ENCODE results near the gene CDX1.

The CDX1 gene

GRCh38 chr5:150166650-150167511, at the start of gene CDX1:
TSS of gene CDX1 (plus strand) at chr5:150166778. CDS start at chr5:150166877, 99 bp downstream.
- no peak for DNase-seq (ENCODE audit: extremely low read depth, low read depth)
- no peak within 1 kb of the TSS for H3K4me3 ChIP-seq (replicated peaks; ENCODE audit: low read depth, low read length)
- no peak for TF ChIP-seq CTCF (IDR thresholded peaks at IDR 0.05; ENCODE audit: low read depth, low read length, missing control alignments)

GRCh38 chr5:150117945-150118560, 48.5 kb upstream of the CDX1 start:
- TF ChIP-seq CTCF (IDR thresholded peaks at IDR 0.05; ENCODE audit: low read depth, low read length, missing control alignments) = no peak
- no peak for DNase-seq (ENCODE audit: extremely low read depth, low read depth)
- H3K4me3 ChIP-seq (replicated peaks; ENCODE audit: low read depth, low read length) = no peak overlapping the region

- no peak for DNase-seq (ENCODE audit: extremely low read depth, low read depth)
- TF ChIP-seq CTCF (IDR thresholded peaks at IDR 0.05; ENCODE audit: low read depth, low read length, missing control alignments) = no peak
- H3K4me3 ChIP-seq (replicated peaks; ENCODE audit: low read depth, low read length) = no peak overlapping the region
Measured at GRCh38 chr5:150118561-150119229, 47.9 kb upstream of the CDX1 start.

GRCh38 chr5:150119421-150120061, 47.0 kb upstream of the CDX1 start:
- TF ChIP-seq CTCF (IDR thresholded peaks at IDR 0.05; ENCODE audit: low read depth, low read length, missing control alignments) = no peak
- no peak overlapping the region for H3K4me3 ChIP-seq (replicated peaks; ENCODE audit: low read depth, low read length)
- no peak for DNase-seq (ENCODE audit: extremely low read depth, low read depth)

GRCh38 chr5:150120062-150120441, 46.5 kb upstream of the CDX1 start:
- no peak overlapping the region for H3K4me3 ChIP-seq (replicated peaks; ENCODE audit: low read depth, low read length)
- no peak for TF ChIP-seq CTCF (IDR thresholded peaks at IDR 0.05; ENCODE audit: low read depth, low read length, missing control alignments)
- no peak for DNase-seq (ENCODE audit: extremely low read depth, low read depth)

- no peak for DNase-seq (ENCODE audit: extremely low read depth, low read depth)
- no peak for TF ChIP-seq CTCF (IDR thresholded peaks at IDR 0.05; ENCODE audit: low read depth, low read length, missing control alignments)
- H3K4me3 ChIP-seq (replicated peaks; ENCODE audit: low read depth, low read length) = no peak overlapping the region
Measured at GRCh38 chr5:150120617-150121447, 45.7 kb upstream of the CDX1 start.

All from HFF-Myc (cell line).